Tibial nerve (tissue), 4 donors: Measurements from ENCODE around the gene PTPRT. TPM values are rescaled to one million over a fixed set of nuclear protein-coding genes. Genes with fewer than 3 reads are reported as not detected.

Source experiments
- DNase-seq, 2 donors: peaks; one replicate each; pipeline ENCODE4 v3.0.0-alpha.2; 2019; ENCODE audit warnings: low spot score in 2 of 2
- H3K27ac ChIP-seq, 4 donors: fragments of 200-600 bp; sonication (generic) in 3 of 4; one replicate each; pipeline ENCODE4 v1.5.1; 2017 to 2019; ENCODE audit warnings: mild to moderate bottlenecking in 1 of 4
- H3K27me3 ChIP-seq, 2 donors: fragments of 200-600 bp; sonication (generic) in 1 of 2; one replicate each; pipeline versions ENCODE4 v1.5.1 to v1.6.0; 2017 to 2019
- H3K36me3 ChIP-seq, 3 donors: fragments of 200-600 bp; sonication (generic); one replicate each; pipeline ENCODE4 v1.5.1; 2018 to 2019
- H3K4me1 ChIP-seq, 4 donors: fragments of 200-600 bp; sonication (generic) in 3 of 4; one replicate each; pipeline ENCODE4 v1.5.1; 2017 to 2019
- H3K4me3 ChIP-seq, 4 donors: fragments of 200-600 bp; sonication (generic) in 3 of 4; one replicate each; pipeline ENCODE4 v1.5.1; 2017 to 2019; ENCODE audit warnings: mild to moderate bottlenecking in 1 of 4, moderate library complexity in 1 of 4
- H3K9me3 ChIP-seq, 4 donors: fragments of 200-600 bp; sonication (generic) in 3 of 4; one replicate each; pipeline ENCODE4 v1.5.1; 2017 to 2019
- CTCF ChIP-seq, 5 experiments: fragments of 200-600 bp in 3 of 5; fragments of 450-650 bp in 2 of 5; sonication (generic) in 3 of 5; IDR thresholded peaks; one replicate each; pipeline ENCODE4 v1.5.1; 2016 to 2019; ENCODE audit warnings: antibody characterized with exemption in 5 of 5, mild to moderate bottlenecking in 3 of 5, moderate library complexity in 2 of 5
- EP300 ChIP-seq, 2 donors: sonication (generic); formaldehyde crosslinking; IDR thresholded peaks; one replicate each; pipeline ENCODE4 v1.6.1; 2017; ENCODE audit warnings: antibody characterized with exemption in 2 of 2, mild to moderate bottlenecking in 1 of 2
- POLR2A ChIP-seq, 2 donors: fragments of 450-650 bp; IDR thresholded peaks; one replicate each; pipeline ENCODE4 v1.6.1; 2017; ENCODE audit warnings: antibody characterized with exemption in 2 of 2, mild to moderate bottlenecking in 2 of 2, moderate library complexity in 2 of 2
- WGBS, 2 donors: methylation state at CpG; one replicate each; pipeline ENCODE4 v1.1.5; 2018; 5-methylcytosine and 5-hydroxymethylcytosine counted together
- total RNA-seq, 4 donors: library from RNA; depleted of rRNA; stranded (reverse); fragments of >200 nt; gene quantifications; one replicate each; pipeline ENCODE4 v1.1.0, GENCODE V29; 2016

PTPRT gene
- total RNA-seq, 4 donors from 2014 or later = under 0.01 TPM; not detected in 3

- no peaks in the 10 kb centered on the region for H3K9me3 ChIP-seq
- H3K4me1 ChIP-seq = no peaks in the 10 kb centered on the region
- no peaks in the 10 kb centered on the region for H3K27me3 ChIP-seq
- TF ChIP-seq POLR2A (IDR thresholded peaks at IDR 0.05) (no peak), CTCF (IDR thresholded peaks at IDR 0.05) (no peak), EP300 (IDR thresholded peaks at IDR 0.05) (no peak)
- H3K36me3 ChIP-seq = no peaks in the 10 kb centered on the region
- H3K27ac ChIP-seq = no peak overlapping the region
- DNase-seq = no peak
- H3K4me3 ChIP-seq = no peak overlapping the region
Observed at GRCh38 chr20:42493001-42493400, 696.7 kb downstream of the PTPRT start.

GRCh38 chr20:42492290-42492689, 697.4 kb downstream of the PTPRT start:
- no peaks in the 10 kb centered on the region for H3K4me1 ChIP-seq
- peak in 1 of 2 donors; percentile 35 for TF ChIP-seq EP300 (IDR thresholded peaks at IDR 0.05)
- TF ChIP-seq POLR2A (IDR thresholded peaks at IDR 0.05) = no peak
- H3K4me3 ChIP-seq = no peak overlapping the region
- 63 to 64% methylated on average over 2 of the region's 2 CpGs for WGBS, 2 donors
- H3K36me3 ChIP-seq = no peaks in the 10 kb centered on the region
- no peak for DNase-seq
- H3K9me3 ChIP-seq = no peaks in the 10 kb centered on the region
- H3K27me3 ChIP-seq = no peaks in the 10 kb centered on the region
- H3K27ac ChIP-seq = no peak overlapping the region

GRCh38 chr20:42485556-42485955, 704.1 kb downstream of the PTPRT start:
- Histone ChIP-seq H3K27ac (peak overlapping the region in 1 of 4 donors; percentile 74), H3K4me1 (peaks cover 0 to 25% (median 0%) of the 10 kb centered on the region in 4 donors), H3K4me3 (no peak overlapping the region), H3K27me3 (no peaks in the 10 kb centered on the region), H3K9me3 (no peaks in the 10 kb centered on the region), H3K36me3 (no peaks in the 10 kb centered on the region)
- DNase-seq = no peak
- 50 to 63% methylated on average over 2 of the region's 2 CpGs for WGBS, 2 donors
- TF ChIP-seq CTCF (IDR thresholded peaks at IDR 0.05) = no peak
- TF ChIP-seq POLR2A (IDR thresholded peaks at IDR 0.05) = no peak
- no peak for TF ChIP-seq EP300 (IDR thresholded peaks at IDR 0.05)

GRCh38 chr20:42484790-42485375, 704.8 kb downstream of the PTPRT start:
- WGBS, 2 donors = 47 to 49% methylated on average over 5 of the region's 5 CpGs

GRCh38 chr20:42484335-42484734, 705.4 kb downstream of the PTPRT start:
- DNase-seq = peak; percentile 22 to 78
- H3K4me3 ChIP-seq = no peak overlapping the region
- no peaks in the 10 kb centered on the region for H3K36me3 ChIP-seq
- no peaks in the 10 kb centered on the region for H3K9me3 ChIP-seq
- peak overlapping the region in 1 of 4 donors; percentile 74 for H3K27ac ChIP-seq
- no peaks in the 10 kb centered on the region for H3K27me3 ChIP-seq
- peaks cover 0 to 25% (median 0%) of the 10 kb centered on the region in 4 donors for H3K4me1 ChIP-seq
- TF ChIP-seq EP300 (IDR thresholded peaks at IDR 0.05) (peak in 1 of 2 donors; percentile 90), CTCF (IDR thresholded peaks at IDR 0.05) (no peak), POLR2A (IDR thresholded peaks at IDR 0.05) (no peak)
- 32 to 38% methylated on average over 3 of the region's 3 CpGs for WGBS, 2 donors

More at GRCh38 chr20:42484790-42485375, 704.8 kb downstream of the PTPRT start:
- TF ChIP-seq EP300 (IDR thresholded peaks at IDR 0.05) (no peak), CTCF (IDR thresholded peaks at IDR 0.05) (no peak), POLR2A (IDR thresholded peaks at IDR 0.05) (no peak)
- H3K4me3 ChIP-seq = peak overlapping the region in 1 of 4 donors; percentile 10
- no peaks in the 10 kb centered on the region for H3K36me3 ChIP-seq
- no peaks in the 10 kb centered on the region for H3K27me3 ChIP-seq
- no peaks in the 10 kb centered on the region for H3K9me3 ChIP-seq
- peaks cover 0 to 25% (median 0%) of the 10 kb centered on the region in 4 donors for H3K4me1 ChIP-seq
- H3K27ac ChIP-seq = peak overlapping the region in 2 of 4 donors; percentile 70 to 74
- no peak for DNase-seq
